Endothelial cell of umbilical vein (primary cell): ENCODE results near the gene IL2RG. TPM values are rescaled to one million over a fixed set of nuclear protein-coding genes. Genes with fewer than 3 reads are reported as not detected.
A peak's percentile ranks its signal among the peaks of the same experiment; 100 is the strongest.

ENCODE experiments used
- BruUV-seq: library from RNA; stranded (reverse); fragments of 400-500 nt; replicated peaks from 2 replicates; lab custom pipeline; 2021; lab: Mats Ljungman, UMichigan
- CTCF ChIA-PET: fragments of 300-600, 350-600 bp; sonication (Branson Sonifier 250); formaldehyde crosslinking; loops from one replicate; lab custom pipeline; 2021; ENCODE audit warnings: antibody characterized with exemption, inconsistent platforms; lab: Charles Lee
- POLR2A ChIA-PET: fragments of 300-600, 350-600 bp; sonication (Branson Sonifier 250); formaldehyde crosslinking; loops from one replicate; lab custom pipeline; 2021; ENCODE audit warnings: antibody characterized with exemption, inconsistent platforms; lab: Charles Lee
- DNase-seq: peaks from one replicate; pipeline ENCODE4 v3.0.0-alpha.2; 2011; ENCODE audit warnings: low read depth, low spot score
- FAIRE-seq: peaks from 2 replicates; lab custom pipeline; 2011; peaks lifted over from hg19 to GRCh38; lab: Jason Lieb, UNC
- H2AFZ ChIP-seq: 2 replicates; pipeline ENCODE4 v1.6.0; 2012; ENCODE audit warnings: low read depth, low read length, control low read depth, inconsistent platforms
- H3K27ac ChIP-seq: 2 replicates; pipeline ENCODE4 v1.5.1; 2011; ENCODE audit warnings: low read depth, mild to moderate bottlenecking, control low read depth, low read length, moderate library complexity; ENCODE audit not compliant: insufficient read depth
- H3K27me3 ChIP-seq, 2 experiments: 2 replicates each; pipeline versions ENCODE4 v1.6.0 to v1.6.1; 2011; ENCODE audit warnings: low read length in 2 of 2, mixed read lengths in 1 of 2; ENCODE audit not compliant: control insufficient read depth in 2 of 2, insufficient read depth in 2 of 2
- H3K36me3 ChIP-seq, 2 experiments: 2 replicates in 1 of 2; 3 replicates in 1 of 2; pipeline ENCODE4 v1.5.1; 2011; ENCODE audit warnings: low read length in 2 of 2, mild to moderate bottlenecking in 1 of 2, moderate library complexity in 1 of 2; ENCODE audit not compliant: control insufficient read depth in 2 of 2, insufficient read depth in 2 of 2; ENCODE audit errors: extremely low read depth in 1 of 2
- H3K4me1 ChIP-seq: 3 replicates; pipeline ENCODE4 v1.5.1; 2011; ENCODE audit warnings: mild to moderate bottlenecking, low read length; ENCODE audit not compliant: control insufficient read depth, insufficient read depth; ENCODE audit errors: extremely low read depth
- H3K4me2 ChIP-seq: 2 replicates; pipeline ENCODE4 v1.6.1; 2011; ENCODE audit warnings: low read length, control low read depth, mixed read lengths; ENCODE audit not compliant: insufficient read depth
- H3K4me3 ChIP-seq, 3 experiments: fragments of 200-600 bp in 1 of 3; sonication (generic), shearing (Covaris generic) in 1 of 3; replicated peaks in 1 of 3; 2 replicates each; pipeline ENCODE4 v1.5.1; 2011 to 2016; ENCODE audit warnings: control low read depth in 3 of 3, low read length in 3 of 3, mild to moderate bottlenecking in 2 of 3, inconsistent platforms in 1 of 3, low read depth in 1 of 3, moderate library complexity in 1 of 3; ENCODE audit not compliant: insufficient read depth in 1 of 3
- H3K79me2 ChIP-seq: 2 replicates; pipeline ENCODE4 v1.6.0; 2012; ENCODE audit warnings: low read length, inconsistent platforms; ENCODE audit not compliant: control insufficient read depth, insufficient read depth
- H3K9ac ChIP-seq: replicated peaks from 2 replicates; pipeline ENCODE3; 2011; ENCODE audit warnings: low read length, control low read depth; ENCODE audit not compliant: insufficient read depth; ENCODE audit errors: extremely low read depth
- H3K9me1 ChIP-seq: replicated peaks from 3 replicates; pipeline ENCODE4 v1.6.0; 2011; ENCODE audit warnings: mild to moderate bottlenecking, low read length; ENCODE audit not compliant: control insufficient read depth, insufficient read depth; ENCODE audit errors: extremely low read depth
- H3K9me3 ChIP-seq: replicated peaks from 2 replicates; pipeline ENCODE4 v1.5.1; 2012; ENCODE audit warnings: low read length, inconsistent platforms; ENCODE audit not compliant: control insufficient read depth, insufficient read depth
- H4K20me1 ChIP-seq: replicated peaks from 2 replicates; pipeline ENCODE3; 2011; ENCODE audit warnings: mild to moderate bottlenecking, low read length; ENCODE audit not compliant: control insufficient read depth, insufficient read depth; ENCODE audit errors: extremely low read depth
- CTCF ChIP-seq, 2 donors: IDR thresholded peaks; 1 replicate in 1 of 2; 2 replicates in 1 of 2; pipeline ENCODE4 v1.5.1; 2011; ENCODE audit warnings: low read length in 2 of 2, mild to moderate bottlenecking in 2 of 2, moderate library complexity in 2 of 2, control low read depth in 1 of 2, inconsistent platforms in 1 of 2, low read depth in 1 of 2; ENCODE audit not compliant: insufficient read depth in 1 of 2; ENCODE audit errors: extremely low read depth in 1 of 2
- EZH2 ChIP-seq: IDR thresholded peaks from 2 replicates; pipeline ENCODE4 v1.6.1; 2012; ENCODE audit warnings: borderline replicate concordance, low read depth, mild to moderate bottlenecking, moderate library complexity, low read length, inconsistent platforms; ENCODE audit not compliant: severe bottlenecking
- FOS ChIP-seq: IDR thresholded peaks from 2 replicates; pipeline ENCODE4 v1.6.1; 2011; ENCODE audit warnings: mild to moderate bottlenecking, low read length, moderate library complexity, borderline replicate concordance; ENCODE audit not compliant: insufficient read depth
- GATA2 ChIP-seq: IDR thresholded peaks from 2 replicates; pipeline ENCODE4 v1.7.0; 2011; ENCODE audit warnings: low read depth, mild to moderate bottlenecking, moderate library complexity, mixed read lengths, low read length; ENCODE audit not compliant: insufficient read length, insufficient read depth
- JUN ChIP-seq: IDR thresholded peaks from 2 replicates; pipeline ENCODE4 v1.6.1; 2011; ENCODE audit warnings: borderline replicate concordance, low read depth; ENCODE audit not compliant: insufficient read length, insufficient read depth
- MAX ChIP-seq: IDR thresholded peaks from 2 replicates; pipeline ENCODE4 v1.6.1; 2011; ENCODE audit not compliant: insufficient read depth, insufficient read length
- MYC ChIP-seq: IDR thresholded peaks from one replicate; pipeline ENCODE4 v1.6.1; 2011; ENCODE audit warnings: mild to moderate bottlenecking, low read depth, low read length
- POLR2A ChIP-seq: IDR thresholded peaks from 2 replicates; pipeline ENCODE4 v1.6.1; 2012; ENCODE audit warnings: low read depth, mild to moderate bottlenecking, control low read depth, low read length
- POLR2AphosphoS5 ChIP-seq: IDR thresholded peaks from 2 replicates; pipeline ENCODE4 v1.6.1; 2012; ENCODE audit warnings: low read depth, mild to moderate bottlenecking, control low read depth, low read length, moderate library complexity; ENCODE audit not compliant: insufficient read depth
- dilution Hi-C: fragments of 300-500 bp; cut with MboI; formaldehyde crosslinking; loops from one replicate; pipeline ENCODE4 v1.15.0; 2019; ENCODE audit warnings: low sequenced_read_pairs; ENCODE audit not compliant: extremely low pct_ligation_motif_present
- intact Hi-C: fragments of 100-400 bp; cut with micrococcal nuclease; formaldehyde crosslinking; loops from one replicate; pipeline ENCODE4 v1.10.0; 2022
- polyA plus RNA-seq, 4 experiments: library from polyadenylated mRNA; depleted of rRNA in 3 of 4; stranded (reverse) in 3 of 4; unstranded in 1 of 4; fragments of >200 nt; gene quantifications; 2 replicates each; pipeline versions ENCODE4 v1.2.1 to v1.2.3, GENCODE V29; 2011 to 2012; ENCODE audit warnings: missing spikeins in 1 of 4
- total RNA-seq: library from RNA; stranded (reverse); gene quantifications from 2 replicates; pipeline ENCODE4 v1.2.3, GENCODE V29; 2021

IL2RG gene
- total and polyA plus RNA-seq, 2 donors (not counting 3 experiments of a cell fraction or from before 2014, with no cell fraction given) = 0.07 TPM; not detected in 1

GRCh38 chrX:71095555-71095980, 15.8 kb downstream of the IL2RG start, which contains the start of gene FOXO4:
TSS of gene FOXO4 (plus strand) at chrX:71095851. CDS start at chrX:71096529, 678 bp downstream.
- BruUV-seq = no TSS peak
- H3K4me2 ChIP-seq = peak within 1 kb of the TSS; percentile 82

GRCh38 chrX:71095033-71095432, 16.3 kb downstream of the IL2RG start:
- no peaks in the 10 kb centered on the region for H3K79me2 ChIP-seq
- peak overlapping the region; percentile 78 for H2AFZ ChIP-seq
- ChIA-PET POLR2A (no interaction called here), CTCF (no interaction called here)
- FAIRE-seq (no peak), DNase-seq (no peak)
- TF ChIP-seq MYC = no peak
- TF ChIP-seq POLR2AphosphoS5 = no peak
- no peak for TF ChIP-seq CTCF (IDR thresholded peaks at IDR 0.05; ENCODE audit: extremely low read depth in 1 of 2, insufficient read depth in 1 of 2, low read depth in 1 of 2, low read length in 2 of 2)
- TF ChIP-seq MAX = no peak
- no peak for TF ChIP-seq JUN
- no peak for TF ChIP-seq EZH2
- no peak for TF ChIP-seq FOS
- no peak for TF ChIP-seq GATA2
- no peak for TF ChIP-seq POLR2A
- no peaks in the 10 kb centered on the region for H3K9me3 ChIP-seq
- peaks cover 6% of the 10 kb centered on the region for H3K4me1 ChIP-seq
- H3K9me1 ChIP-seq = no peaks in the 10 kb centered on the region
- dilution Hi-C loops (no loop called here), intact Hi-C loops (no loop called here)
- H3K9ac ChIP-seq = no peak overlapping the region
- TSS peak; percentile 43 for BruUV-seq
- peak overlapping the region; percentile 47 for H3K4me2 ChIP-seq
- H4K20me1 ChIP-seq = no peaks in the 10 kb centered on the region
- no peak overlapping the region for H3K27ac ChIP-seq
- H3K36me3 ChIP-seq = no peaks in the 10 kb centered on the region
- H3K4me3 ChIP-seq = peak overlapping the region in 2 of 3 experiments; percentile 36 to 62
- H3K27me3 ChIP-seq = peaks cover 0 to 1% of the 10 kb centered on the region in 2 experiments

More at GRCh38 chrX:71095555-71095980, 15.8 kb downstream of the IL2RG start, which contains the start of gene FOXO4:
- H4K20me1 ChIP-seq = no peaks in the 10 kb centered on the region
- H3K79me2 ChIP-seq = no peaks in the 10 kb centered on the region
- H3K9me3 ChIP-seq = no peaks in the 10 kb centered on the region
- CTCF ChIA-PET = no interaction called here
- H3K27ac ChIP-seq = no peak within 1 kb of the TSS
- H3K9ac ChIP-seq = peak within 1 kb of the TSS; percentile 39
- H3K4me1 ChIP-seq = peaks cover 6% of the 10 kb centered on the region
- dilution Hi-C loops (no loop called here), intact Hi-C loops (no loop called here)
- peak within 1 kb of the TSS; percentile 28 to 67 (median 45) for H3K4me3 ChIP-seq
- POLR2A ChIA-PET = no interaction called here
- FAIRE-seq (peak; percentile 95), DNase-seq (peak; percentile 89)
- peaks cover 0 to 1% of the 10 kb centered on the region in 2 experiments for H3K27me3 ChIP-seq
- TF ChIP-seq POLR2A (peak; percentile 20), GATA2 (no peak), MYC (no peak)
- no peaks in the 10 kb centered on the region for H3K36me3 ChIP-seq
- H2AFZ ChIP-seq = peak within 1 kb of the TSS; percentile 90
- H3K9me1 ChIP-seq = no peaks in the 10 kb centered on the region
